HG02623 (cell line): ENCODE measurements around the gene EMILIN3.

Experiments used
- ATAC-seq: cut with Tn5 transposase; IDR thresholded peaks from one replicate; pipeline ENCODE4 v1.9.1; 2021; ENCODE audit warnings: moderate library complexity; ENCODE audit not compliant: unreplicated experiment

The EMILIN3 gene

GRCh38 chr20:41366546-41367392 is at the start of gene EMILIN3:
Gene EMILIN3, minus strand, starts transcription at chr20:41366818. Its CDS starts 184 bp downstream, at chr20:41366634.
- ATAC-seq: no peak

- ATAC-seq: no peak
These were observed 48.6 kb upstream of the EMILIN3 start for GRCh38 chr20:41415191-41415590.

GRCh38 chr20:41413169-41413568 is 46.6 kb upstream of the EMILIN3 start:
- ATAC-seq: no peak

GRCh38 chr20:41412324-41413120 is 45.9 kb upstream of the EMILIN3 start:
- no peak for ATAC-seq

- no peak for ATAC-seq
These were observed 44.8 kb upstream of the EMILIN3 start for GRCh38 chr20:41411391-41411847.

- ATAC-seq: no peak
These were observed 42.4 kb upstream of the EMILIN3 start for GRCh38 chr20:41408986-41409385.

- ATAC-seq: peak; percentile 74
These were observed 41.7 kb upstream of the EMILIN3 start for GRCh38 chr20:41408156-41408794.

GRCh38 chr20:41407607-41408006 is 41.0 kb upstream of the EMILIN3 start:
- no peak for ATAC-seq

- no peak for ATAC-seq
These were observed 40.4 kb upstream of the EMILIN3 start for GRCh38 chr20:41406896-41407444.

- no peak for ATAC-seq
These were observed 39.7 kb upstream of the EMILIN3 start for GRCh38 chr20:41406353-41406752.

- no peak for ATAC-seq
These were observed 38.8 kb upstream of the EMILIN3 start for GRCh38 chr20:41405436-41405835.

GRCh38 chr20:41403604-41404003 is 37.0 kb upstream of the EMILIN3 start:
- no peak for ATAC-seq

- ATAC-seq: no peak
These were observed 31.8 kb upstream of the EMILIN3 start for GRCh38 chr20:41398408-41398807.

GRCh38 chr20:41395667-41396664 is 29.3 kb upstream of the EMILIN3 start:
- no peak for ATAC-seq

- no peak for ATAC-seq
These were observed 28.5 kb upstream of the EMILIN3 start for GRCh38 chr20:41394931-41395666.

GRCh38 chr20:41394081-41394480 is 27.5 kb upstream of the EMILIN3 start:
- no peak for ATAC-seq

- ATAC-seq: no peak
These were observed 27.1 kb upstream of the EMILIN3 start for GRCh38 chr20:41393705-41394066.

- ATAC-seq: no peak
These were observed 26.5 kb upstream of the EMILIN3 start for GRCh38 chr20:41392871-41393704.
